Activated CD8-positive, alpha-beta memory T cell treated with anti-CD3 and anti-CD28 coated beads, Interleukin-2, amount 50 U/mL, for 1 hour (primary cell): ENCODE measurements around the gene CHRD.
A peak's percentile ranks its signal among the peaks of the same experiment; 100 is the strongest.
"Not testable (repeated sequence)": the region's sequence is repeated elsewhere in the genome, so short reads cannot be mapped to it uniquely, and the experiment has no call there.

ENCODE experiments used
- DNase-seq: peaks from one replicate; pipeline ENCODE4 v3.0.0-alpha.2; 2020; ENCODE audit errors: extremely low read depth

The CHRD gene

DNA sequence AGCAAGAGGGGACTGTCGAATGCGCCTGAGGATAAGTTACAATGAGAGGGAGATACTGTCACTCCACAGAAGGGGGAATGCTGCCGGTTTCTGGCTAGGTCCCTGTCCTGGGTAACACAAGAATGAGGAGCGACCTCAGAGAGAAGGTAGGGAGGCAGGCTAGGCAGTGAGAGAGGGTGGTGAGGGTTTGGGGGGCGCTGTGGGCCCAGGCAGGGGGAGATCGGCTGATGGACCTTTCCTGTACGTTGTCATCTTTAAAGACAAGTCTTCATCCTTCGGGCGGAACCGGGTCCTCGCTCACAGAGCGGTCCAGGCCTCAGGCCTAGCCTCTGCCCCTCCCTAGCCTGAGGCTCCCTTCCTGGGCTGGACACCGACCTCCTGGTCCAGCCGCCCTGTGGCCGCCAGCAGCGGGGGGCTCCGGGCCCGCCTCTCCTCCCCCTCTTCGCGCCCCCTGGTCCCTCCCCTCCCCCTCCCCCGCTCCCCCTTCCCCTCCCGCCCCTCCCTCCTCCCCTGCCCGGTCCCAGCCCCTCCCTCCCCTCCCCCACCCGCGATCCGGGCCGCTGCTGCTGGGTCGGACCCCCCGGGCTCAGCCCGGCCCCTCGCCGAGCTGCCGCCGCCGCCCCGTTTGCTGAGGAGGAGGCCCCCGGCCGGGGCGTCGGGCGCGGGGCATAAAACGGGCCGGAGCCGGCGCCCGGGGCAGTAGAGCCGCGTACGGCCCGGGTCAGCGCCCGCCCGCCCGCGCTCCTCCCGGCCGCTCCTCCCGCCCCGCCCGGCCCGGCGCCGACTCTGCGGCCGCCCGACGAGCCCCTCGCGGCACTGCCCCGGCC, at the start of gene CHRD:
Gene CHRD, plus strand, starts transcription at position 697 of the 827 bp plus-strand sequence. CDS start 265 bp downstream, outside the sequence.
- DNase-seq: no peak

DNA sequence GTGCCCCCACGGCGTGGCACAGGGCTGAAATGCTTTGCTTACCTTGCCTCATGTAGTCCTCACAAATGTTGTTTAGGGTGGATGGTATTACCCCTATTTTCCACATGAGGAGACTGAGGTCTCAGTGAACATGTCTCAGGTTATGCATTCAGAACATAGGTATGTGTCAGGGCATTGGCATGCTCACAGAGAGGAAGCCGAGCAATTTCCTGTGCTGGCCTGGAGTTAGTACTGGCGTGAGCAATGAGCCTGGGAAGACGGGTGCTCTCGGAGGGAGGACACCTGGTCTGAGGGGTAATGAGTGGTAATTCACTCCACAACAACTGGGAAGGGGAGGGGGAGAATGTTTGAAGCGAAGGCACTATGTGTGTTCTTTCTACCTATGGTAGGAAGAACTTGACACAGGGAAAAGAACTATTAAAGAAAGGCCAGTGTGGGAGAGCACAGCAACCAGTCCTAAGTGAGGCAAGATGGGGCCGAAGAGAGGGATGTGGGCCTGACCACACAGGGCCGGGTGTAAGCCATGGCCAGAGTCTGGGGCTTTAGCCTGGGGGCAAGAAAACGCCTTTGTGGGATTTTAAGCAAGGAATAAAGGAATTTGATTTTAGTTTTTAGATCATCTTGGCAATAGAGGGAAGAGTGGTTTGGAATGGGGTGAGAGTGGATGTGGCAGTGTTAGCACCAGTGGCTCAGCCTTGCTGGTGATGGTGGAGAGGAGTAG, 47.3 kb upstream of the CHRD start:
- no peak for DNase-seq

DNA sequence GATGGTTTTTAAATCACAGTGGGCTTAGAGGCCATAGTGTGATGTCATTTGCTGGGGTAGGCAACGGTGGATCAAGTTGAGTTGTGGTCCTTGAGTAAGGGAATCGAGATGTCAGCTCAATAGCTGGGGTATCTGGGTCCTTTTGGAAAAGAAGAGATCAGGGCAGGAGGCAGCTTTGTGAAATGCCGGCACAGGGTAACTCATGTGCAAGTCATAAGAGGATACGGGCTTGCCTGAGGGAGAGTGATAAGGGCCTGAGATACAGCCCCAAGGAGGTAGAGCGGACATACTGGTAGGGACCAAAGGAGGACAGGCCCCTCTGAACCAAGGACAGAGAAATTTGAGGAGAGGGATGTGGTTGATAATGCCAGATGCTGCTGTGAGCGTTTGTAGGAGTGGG, 46.7 kb upstream of the CHRD start:
- no peak for DNase-seq

DNA sequence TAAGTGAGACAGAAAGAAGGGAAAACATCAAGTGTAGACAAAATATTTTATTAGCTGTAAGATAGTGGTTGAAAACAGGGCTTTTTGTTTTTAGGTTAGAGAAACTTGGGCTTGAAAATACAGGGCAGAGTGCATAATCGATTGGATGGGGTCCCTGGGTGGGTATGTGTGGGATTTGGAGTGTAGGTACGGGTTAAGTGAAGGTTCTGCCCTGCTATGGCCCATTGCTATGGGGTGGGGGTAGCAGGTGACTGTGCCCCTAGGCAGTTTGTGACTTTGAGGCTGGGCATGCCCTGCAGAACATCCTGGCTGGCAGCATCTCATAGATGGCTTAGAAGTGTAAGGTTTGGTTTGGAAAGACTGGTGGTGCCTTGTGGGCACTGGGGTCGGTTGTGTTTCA, 46.2 kb upstream of the CHRD start:
- DNase-seq: no peak

DNA sequence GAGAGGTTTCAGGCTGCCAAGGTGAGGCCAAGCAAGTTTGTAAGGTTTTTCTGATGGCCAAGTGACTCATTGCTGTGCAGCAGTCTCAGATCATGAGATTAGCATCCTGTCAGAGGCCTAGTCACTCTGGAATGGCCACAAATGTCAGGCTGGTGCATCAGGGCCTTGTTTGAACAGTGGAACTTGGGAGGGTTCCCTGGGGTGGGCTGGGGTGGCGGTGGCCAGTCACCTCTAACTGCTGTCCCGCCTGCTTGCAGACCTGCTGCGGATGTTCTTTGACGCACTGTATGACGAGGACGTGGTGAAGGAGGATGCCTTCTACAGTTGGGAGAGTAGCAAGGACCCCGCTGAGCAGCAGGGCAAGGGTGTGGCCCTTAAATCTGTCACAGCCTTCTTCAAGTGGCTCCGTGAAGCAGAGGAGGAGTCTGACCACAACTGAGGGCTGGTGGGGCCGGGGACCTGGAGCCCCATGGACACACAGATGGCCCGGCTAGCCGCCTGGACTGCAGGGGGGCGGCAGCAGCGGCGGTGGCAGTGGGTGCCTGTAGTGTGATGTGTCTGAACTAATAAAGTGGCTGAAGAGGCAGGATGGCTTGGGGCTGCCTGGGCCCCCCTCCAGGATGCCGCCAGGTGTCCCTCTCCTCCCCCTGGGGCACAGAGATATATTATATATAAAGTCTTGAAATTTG, 45.2 kb upstream of the CHRD start:
- no peak for DNase-seq

DNA sequence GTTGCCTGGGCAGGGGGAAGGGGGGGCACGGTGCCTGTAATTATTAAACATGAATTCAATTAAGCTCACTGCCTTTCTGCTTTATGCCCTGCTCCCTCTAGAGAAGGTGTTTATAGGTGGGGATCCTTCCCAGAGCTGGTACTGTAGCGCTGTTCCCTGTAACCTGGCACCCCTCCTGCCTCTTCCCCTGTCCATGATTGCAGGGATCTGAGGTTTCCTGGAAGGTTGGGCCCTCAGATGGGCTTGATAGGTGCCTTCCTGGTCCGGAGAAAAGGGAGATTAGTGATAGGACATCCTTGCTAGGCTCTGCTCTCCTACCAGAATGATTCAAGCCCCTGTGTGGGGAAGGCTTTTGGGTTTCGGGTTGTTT, 44.6 kb upstream of the CHRD start:
- DNase-seq: no peak

DNA sequence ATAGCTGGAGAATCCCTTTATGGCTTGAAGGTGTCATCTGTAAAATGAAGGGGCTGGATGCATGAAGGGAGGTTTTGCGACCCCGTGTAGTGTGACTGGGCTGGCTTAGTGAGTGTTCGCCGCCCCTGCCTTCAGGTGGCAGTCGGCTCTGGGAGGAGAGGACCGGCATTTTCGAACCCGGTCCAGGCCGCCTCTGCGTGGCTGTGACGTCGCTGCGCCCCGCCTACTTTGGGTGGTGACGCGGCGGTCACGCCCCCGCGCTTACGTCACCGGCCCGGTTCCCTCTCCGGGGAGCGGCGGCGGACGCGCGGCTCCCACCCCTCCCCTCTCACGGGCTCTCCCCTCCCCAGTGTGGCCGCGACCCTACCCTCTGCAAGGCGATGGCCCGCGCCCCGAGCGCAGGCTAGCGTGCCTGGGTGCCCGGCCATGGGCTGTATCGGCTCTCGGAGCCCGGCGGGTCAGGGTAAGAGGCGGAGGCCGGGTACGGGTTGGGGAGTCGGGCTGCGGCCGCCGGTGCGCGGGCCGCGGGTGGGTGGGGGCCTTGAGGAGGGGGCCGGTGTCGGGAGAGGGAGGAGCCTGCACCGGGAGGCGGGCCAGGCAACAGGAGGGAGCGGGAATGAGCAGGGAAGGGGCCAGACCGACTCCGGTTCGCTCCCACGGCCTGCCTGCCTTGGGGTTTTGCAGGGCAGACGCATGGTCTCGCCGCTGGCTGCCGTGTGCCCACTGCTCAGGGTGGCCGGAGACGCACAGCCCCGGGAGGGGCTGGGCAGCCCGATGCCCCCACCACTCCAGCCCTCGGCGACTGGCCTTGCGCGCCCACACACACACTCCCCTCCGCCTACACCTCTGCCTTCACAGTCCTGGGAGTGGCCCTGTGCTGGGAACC, 44.0 kb upstream of the CHRD start:
- peak; percentile 64 for DNase-seq

DNA sequence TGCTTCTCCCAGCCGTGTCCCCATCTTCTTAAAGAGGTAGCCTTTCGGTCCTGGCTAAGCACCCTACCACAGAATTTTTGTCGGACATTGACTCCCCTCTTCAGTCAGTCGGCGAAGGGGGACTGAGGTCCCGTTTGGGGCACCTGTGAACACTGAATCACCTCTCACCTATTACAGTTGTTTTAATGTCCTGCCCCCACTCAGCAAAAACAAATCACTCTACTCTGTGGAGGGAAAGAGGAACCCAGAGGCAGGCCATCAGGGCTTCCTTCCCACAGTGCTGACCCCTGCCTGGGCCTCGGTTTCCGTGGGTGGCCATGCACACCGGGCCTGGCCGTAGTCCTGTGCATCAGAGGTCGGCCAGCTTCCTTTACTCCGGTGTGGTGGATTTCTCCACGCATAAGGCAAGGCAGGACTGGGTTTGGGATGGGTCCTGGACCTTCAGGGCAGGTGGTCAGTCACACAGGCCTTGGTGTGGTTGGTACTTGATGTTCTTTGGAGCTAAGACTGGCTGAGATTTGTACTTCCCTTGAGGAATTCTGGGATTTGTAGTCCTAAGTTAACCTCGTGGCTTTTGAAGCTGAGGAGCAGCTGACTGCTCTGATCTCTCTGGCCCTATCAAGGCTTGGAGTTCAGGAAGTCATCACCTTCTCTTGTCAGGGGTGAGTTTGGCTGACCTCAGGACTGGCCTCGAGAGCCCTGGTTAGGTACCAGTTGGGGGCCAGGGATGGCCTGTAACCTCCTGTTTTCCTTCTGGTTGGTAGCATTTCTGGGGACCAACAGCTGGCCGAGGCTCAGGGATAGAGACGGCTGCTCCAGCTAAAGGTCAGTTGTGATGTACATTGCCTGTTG, 43.1 kb upstream of the CHRD start:
- DNase-seq: no peak

DNA sequence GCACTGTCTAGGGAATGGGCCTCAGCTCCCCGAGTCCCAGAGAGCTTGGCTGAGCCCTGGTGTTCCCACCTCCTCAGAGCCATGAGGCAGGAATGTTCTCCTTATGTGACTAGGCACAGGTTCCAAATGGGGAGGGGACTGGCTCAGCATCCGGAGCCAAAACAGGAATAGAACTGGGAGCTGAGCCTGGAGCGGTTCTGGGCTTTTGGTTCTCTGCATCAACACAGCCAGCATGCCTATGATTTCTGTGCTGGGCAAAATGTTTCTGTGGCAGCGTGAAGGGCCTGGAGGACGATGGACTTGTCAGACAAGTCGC, 42.5 kb upstream of the CHRD start, which contains the start of gene FAM131A:
Gene FAM131A, plus strand, starts transcription at position 202 of the 316 bp plus-strand sequence. Its CDS starts 31 bp downstream, at position 233.
- DNase-seq: no peak

DNA sequence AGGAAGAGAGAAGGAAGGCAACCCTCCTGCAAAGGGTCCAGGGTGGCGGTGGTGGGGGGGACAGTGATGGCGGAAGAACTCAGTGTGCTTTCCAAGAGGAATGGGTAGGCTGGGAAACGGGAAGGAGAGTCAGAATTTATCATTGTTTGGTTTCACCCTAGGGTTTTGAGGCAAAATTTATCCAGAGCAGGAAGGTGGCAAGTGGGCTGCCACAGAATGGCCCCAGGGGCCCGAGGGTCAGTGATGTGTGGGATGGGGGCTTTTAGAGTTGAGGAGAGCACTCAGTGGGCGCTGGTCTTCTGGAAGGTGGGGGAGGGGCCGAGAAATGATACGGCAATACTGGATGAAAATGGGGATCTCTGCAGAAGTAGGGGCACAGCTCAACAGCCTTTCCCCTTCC, 41.9 kb upstream of the CHRD start:
- no peak for DNase-seq

DNA sequence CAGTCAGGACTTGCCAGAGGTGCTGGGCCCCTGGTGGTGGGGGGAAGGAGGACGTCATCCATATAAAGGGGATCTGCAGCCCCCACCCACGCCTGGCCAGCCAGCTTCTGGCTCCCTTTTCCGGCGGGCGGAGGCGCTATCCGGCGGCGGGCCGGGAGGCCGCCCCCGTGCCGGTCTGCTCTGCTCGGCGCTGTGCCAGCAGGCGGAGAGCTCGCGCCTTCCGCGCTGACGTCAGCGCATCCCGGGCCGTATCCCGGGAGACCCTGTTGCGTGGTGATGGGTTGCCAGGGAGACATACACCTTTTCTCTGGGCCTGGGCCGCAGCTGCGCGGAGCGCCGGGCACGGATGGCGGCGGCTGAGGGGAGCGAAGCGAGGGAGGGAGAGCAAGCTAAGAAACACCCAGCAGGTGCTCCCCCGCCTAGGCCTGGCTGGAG, 41.3 kb upstream of the CHRD start:
- no peak for DNase-seq

DNA sequence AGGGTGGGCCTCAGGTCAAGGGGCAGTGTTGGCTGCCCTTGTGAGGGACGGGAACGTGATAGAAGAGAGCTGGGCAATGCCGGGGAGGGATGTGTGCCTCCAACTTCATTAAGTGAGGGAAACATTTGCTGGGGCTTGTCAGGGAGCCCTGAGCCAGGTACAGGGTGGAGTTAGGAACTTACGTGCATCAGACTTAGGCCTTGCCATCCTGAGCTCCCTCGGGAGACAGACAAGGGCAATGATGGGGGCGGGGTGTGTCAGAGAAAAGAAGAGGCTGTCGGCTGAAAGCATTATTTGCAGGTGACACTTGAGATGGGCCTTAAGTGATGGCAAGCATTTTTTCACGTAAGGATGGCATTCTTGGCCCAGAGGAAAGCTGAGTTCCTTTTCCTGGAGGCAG, 40.9 kb upstream of the CHRD start:
- DNase-seq: no peak

DNA sequence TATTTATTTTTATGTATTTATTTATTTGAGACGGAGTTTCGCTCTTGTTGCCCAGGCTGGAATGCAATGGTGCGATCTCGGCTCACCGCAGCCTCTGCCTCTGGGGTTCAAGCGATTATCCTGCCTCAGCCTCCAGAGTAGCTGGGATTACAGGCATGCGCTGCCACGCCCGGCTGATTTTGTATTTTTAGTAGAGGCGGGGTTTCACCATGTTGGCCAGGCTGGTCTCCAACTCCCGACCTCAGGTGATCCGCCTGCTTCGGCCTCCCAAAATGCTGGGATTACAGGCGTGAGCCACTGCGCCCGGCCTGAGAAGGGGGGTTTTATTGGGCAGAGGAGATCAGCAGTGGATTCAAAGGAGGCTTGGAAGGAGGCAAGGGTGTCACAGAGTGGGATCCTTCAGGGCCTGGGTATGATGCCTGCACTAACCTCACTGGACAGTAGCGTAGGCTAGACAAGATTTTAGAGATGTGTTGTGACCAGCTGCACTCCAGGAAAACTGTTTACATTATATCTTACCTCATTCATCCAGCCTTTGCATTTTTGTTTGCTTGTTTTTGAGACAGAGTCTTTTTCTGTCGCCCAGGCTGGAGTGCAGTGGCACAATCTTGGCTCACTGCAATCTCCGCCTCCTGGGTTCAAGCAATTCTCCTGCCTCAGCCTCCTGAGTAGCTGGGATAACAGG, 40.3 kb upstream of the CHRD start:
- not testable (repeated sequence) for DNase-seq

DNA sequence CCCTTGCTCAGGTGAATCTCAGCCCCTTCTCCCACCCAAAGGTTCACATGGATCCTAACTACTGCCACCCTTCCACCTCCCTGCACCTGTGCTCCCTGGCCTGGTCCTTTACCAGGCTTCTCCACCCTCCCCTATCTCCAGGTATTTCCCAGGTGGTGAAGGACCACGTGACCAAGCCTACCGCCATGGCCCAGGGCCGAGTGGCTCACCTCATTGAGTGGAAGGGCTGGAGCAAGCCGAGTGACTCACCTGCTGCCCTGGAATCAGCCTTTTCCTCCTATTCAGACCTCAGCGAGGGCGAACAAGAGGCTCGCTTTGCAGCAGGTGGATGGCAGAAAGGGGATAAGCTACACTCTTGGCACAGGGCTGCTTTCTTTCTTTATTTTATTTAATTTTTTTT, 37.9 kb upstream of the CHRD start:
- DNase-seq: no peak

DNA sequence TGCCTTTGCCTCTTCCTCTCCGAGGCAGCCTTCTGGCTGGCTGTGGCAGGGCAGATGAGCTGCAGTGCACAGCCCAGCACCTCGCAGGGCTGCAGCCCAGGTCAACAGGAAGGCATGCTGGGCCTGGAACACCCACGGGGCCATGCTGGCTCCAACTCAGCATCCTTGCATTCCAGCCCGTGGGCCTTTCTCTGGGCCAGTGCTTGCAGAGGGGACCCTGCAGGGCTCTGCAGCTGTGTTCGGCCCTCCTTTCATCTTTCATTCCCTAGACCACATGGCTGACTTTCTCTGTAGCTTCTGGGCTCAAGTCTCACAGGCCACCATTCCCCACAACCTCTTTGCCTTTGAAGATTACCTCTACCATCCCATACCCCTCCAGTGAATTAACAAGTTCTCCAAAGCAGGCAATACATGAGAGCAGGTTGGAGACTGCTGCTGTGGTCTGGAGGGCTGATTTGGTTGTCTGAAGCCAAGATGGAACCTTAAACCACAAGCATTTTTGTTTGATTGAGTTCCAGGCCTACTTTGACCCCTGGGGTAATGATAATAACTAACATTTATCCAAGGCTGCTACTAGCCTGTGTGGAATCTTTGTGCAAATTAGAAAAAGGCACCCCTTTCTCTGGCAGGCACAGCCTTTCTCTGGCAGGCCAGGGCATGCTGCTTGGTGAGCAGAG, 36.5 kb upstream of the CHRD start:
- no peak for DNase-seq

DNA sequence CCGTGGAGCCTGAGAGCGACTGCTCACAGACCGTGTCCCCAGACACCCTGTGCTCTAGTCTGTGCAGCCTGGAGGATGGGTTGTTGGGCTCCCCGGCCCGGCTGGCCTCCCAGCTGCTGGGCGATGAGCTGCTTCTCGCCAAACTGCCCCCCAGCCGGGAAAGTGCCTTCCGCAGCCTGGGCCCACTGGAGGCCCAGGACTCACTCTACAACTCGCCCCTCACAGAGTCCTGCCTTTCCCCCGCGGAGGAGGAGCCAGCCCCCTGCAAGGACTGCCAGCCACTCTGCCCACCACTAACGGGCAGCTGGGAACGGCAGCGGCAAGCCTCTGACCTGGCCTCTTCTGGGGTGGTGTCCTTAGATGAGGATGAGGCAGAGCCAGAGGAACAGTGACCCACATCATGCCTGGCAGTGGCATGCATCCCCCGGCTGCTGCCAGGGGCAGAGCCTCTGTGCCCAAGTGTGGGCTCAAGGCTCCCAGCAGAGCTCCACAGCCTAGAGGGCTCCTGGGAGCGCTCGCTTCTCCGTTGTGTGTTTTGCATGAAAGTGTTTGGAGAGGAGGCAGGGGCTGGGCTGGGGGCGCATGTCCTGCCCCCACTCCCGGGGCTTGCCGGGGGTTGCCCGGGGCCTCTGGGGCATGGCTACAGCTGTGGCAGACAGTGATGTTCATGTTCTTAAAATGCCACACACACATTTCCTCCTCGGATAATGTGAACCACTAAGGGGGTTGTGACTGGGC, 35.1 kb upstream of the CHRD start:
- DNase-seq: no peak

DNA sequence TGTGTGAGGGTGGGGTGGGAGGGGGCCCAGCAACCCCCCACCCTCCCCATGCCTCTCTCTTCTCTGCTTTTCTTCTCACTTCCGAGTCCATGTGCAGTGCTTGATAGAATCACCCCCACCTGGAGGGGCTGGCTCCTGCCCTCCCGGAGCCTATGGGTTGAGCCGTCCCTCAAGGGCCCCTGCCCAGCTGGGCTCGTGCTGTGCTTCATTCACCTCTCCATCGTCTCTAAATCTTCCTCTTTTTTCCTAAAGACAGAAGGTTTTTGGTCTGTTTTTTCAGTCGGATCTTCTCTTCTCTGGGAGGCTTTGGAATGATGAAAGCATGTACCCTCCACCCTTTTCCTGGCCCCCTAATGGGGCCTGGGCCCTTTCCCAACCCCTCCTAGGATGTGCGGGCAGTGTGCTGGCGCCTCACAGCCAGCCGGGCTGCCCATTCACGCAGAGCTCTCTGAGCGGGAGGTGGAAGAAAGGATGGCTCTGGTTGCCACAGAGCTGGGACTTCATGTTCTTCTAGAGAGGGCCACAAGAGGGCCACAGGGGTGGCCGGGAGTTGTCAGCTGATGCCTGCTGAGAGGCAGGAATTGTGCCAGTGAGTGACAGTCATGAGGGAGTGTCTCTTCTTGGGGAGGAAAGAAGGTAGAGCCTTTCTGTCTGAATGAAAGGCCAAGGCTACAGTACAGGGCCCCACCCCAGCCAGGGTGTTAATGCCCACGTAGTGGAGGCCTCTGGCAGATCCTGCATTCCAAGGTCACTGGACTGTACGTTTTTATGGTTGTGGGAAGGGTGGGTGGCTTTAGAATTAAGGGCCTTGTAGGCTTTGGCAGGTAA, 34.3 kb upstream of the CHRD start:
- DNase-seq: no peak
